PC-9 (cell line): ENCODE results near the gene VTCN1. TPM values are rescaled to one million over a fixed set of nuclear protein-coding genes. Genes with fewer than 3 reads are reported as not detected.

Source experiments
- BruUV-seq: library from RNA; stranded (reverse); fragments of 400-500 nt; replicated peaks from 2 replicates; lab custom pipeline; 2021; lab: Mats Ljungman, UMichigan
- CTCF ChIA-PET: fragments of 300-600 bp; sonication (Branson Sonifier 250); formaldehyde crosslinking; loops from one replicate; lab custom pipeline; 2022; ENCODE audit warnings: antibody characterized with exemption; lab: Charles Lee
- POLR2A ChIA-PET: fragments of 300-600 bp; sonication (Branson Sonifier 250); formaldehyde crosslinking; loops from one replicate; lab custom pipeline; 2022; ENCODE audit warnings: antibody characterized with exemption; ENCODE audit not compliant: unreplicated experiment; lab: Charles Lee
- DNase-seq, 2 experiments: peaks; one replicate each; pipeline versions ENCODE4 v3.0.0 to v3.0.0-alpha.2; 2015 to 2022; ENCODE audit warnings: mixed read lengths in 1 of 2
- H2AFZ ChIP-seq: fragments of 200-600 bp; sonication (generic); 2 replicates; pipeline ENCODE4 v1.8.1; 2017; ENCODE audit warnings: antibody characterized with exemption
- H3F3A ChIP-seq: fragments of 200-600 bp; sonication (generic); 2 replicates; pipeline ENCODE4 v1.8.1; 2017; ENCODE audit warnings: antibody characterized with exemption, mild to moderate bottlenecking, low read depth; ENCODE audit not compliant: insufficient read depth
- H3K27ac ChIP-seq: fragments of 200-600 bp; sonication (generic); 2 replicates; pipeline ENCODE4 v1.6.1; 2016; ENCODE audit warnings: mixed run types
- H3K27me3 ChIP-seq: fragments of 200-600 bp; sonication (generic); 2 replicates; pipeline ENCODE4 v1.6.1; 2016; ENCODE audit warnings: low read depth, mixed run types; ENCODE audit not compliant: insufficient read depth
- H3K36me3 ChIP-seq: fragments of 200-600 bp; sonication (generic); 2 replicates; pipeline ENCODE4 v1.6.1; 2016; ENCODE audit warnings: low read depth, mixed run types
- H3K4me1 ChIP-seq: fragments of 200-600 bp; sonication (generic); replicated peaks from 2 replicates; pipeline ENCODE4 v1.6.1; 2016; ENCODE audit warnings: mixed run types; ENCODE audit not compliant: insufficient read depth
- H3K4me2 ChIP-seq: fragments of 200-600 bp; sonication (generic); 2 replicates; pipeline ENCODE4 v1.6.1; 2017; ENCODE audit warnings: mixed run types
- H3K4me3 ChIP-seq: fragments of 200-600 bp; sonication (generic); 2 replicates; pipeline ENCODE4 v1.6.1; 2016; ENCODE audit warnings: mixed run types
- H3K79me2 ChIP-seq: fragments of 200-600 bp; sonication (generic); 2 replicates; pipeline ENCODE4 v1.6.1; 2017; ENCODE audit warnings: low read depth, mixed run types
- H3K9me2 ChIP-seq: fragments of 200-600 bp; sonication (generic); 2 replicates; pipeline ENCODE4 v1.8.1; 2017; ENCODE audit warnings: mild to moderate bottlenecking; ENCODE audit not compliant: insufficient read depth
- H3K9me3 ChIP-seq: fragments of 200-600 bp; sonication (generic); 2 replicates; pipeline ENCODE4 v1.8.1; 2016; ENCODE audit warnings: low read depth; ENCODE audit not compliant: insufficient read depth
- H4K20me1 ChIP-seq: fragments of 200-600 bp; sonication (generic); 2 replicates; pipeline ENCODE4 v1.8.1; 2017; ENCODE audit not compliant: insufficient read depth
- CTCF ChIP-seq: fragments of 200-600 bp; sonication (generic); conservative IDR thresholded peaks from 2 replicates; pipeline ENCODE4 v1.6.1; 2017; ENCODE audit warnings: mixed run types, antibody characterized with exemption, mild to moderate bottlenecking, moderate library complexity
- EZH2 ChIP-seq: fragments of 200-600 bp; sonication (generic); IDR thresholded peaks from 2 replicates; pipeline ENCODE4 v1.8.0; 2017; ENCODE audit warnings: antibody characterized with exemption, low read depth
- intact Hi-C: fragments of 100-400 bp; cut with micrococcal nuclease; formaldehyde crosslinking; loops from one replicate; pipeline ENCODE4 v1.10.0; 2022; ENCODE audit not compliant: unreplicated experiment
- total RNA-seq: library from RNA; stranded (reverse); gene quantifications from 2 replicates; pipeline ENCODE4 v1.2.3, GENCODE V29; 2021

Gene VTCN1
- total RNA-seq, 1 experiment from 2014 or later: 5.0 TPM

GRCh38 chr1:117098287-117098890 lies 112.3 kb downstream of the VTCN1 start:
- TF ChIP-seq EZH2 (no peak), CTCF (no peak)
- Histone ChIP-seq H3K4me2 (no peak overlapping the region), H3K9me3 (no peaks in the 10 kb centered on the region), H3K9me2 (no peaks in the 10 kb centered on the region), H3F3A (no peaks in the 10 kb centered on the region; the same call in 1 of the 2 replicates), H4K20me1 (no peaks in the 10 kb centered on the region), H3K79me2 (no peaks in the 10 kb centered on the region), H3K27ac (no peak overlapping the region), H3K4me1 (peaks cover 5% of the 10 kb centered on the region; the same call in 1 of the 2 replicates), H3K36me3 (peaks cover 73% of the 10 kb centered on the region), H3K27me3 (no peaks in the 10 kb centered on the region), H3K4me3 (no peak overlapping the region), H2AFZ (no peak overlapping the region)
- POLR2A ChIA-PET: interaction anchor here (0.7 kb wide), 1 partner anchor 169 kb away, joined by 5 read pairs; no protein-coding TSS in a partner anchor
- intact Hi-C loops: no loop called here
- CTCF ChIA-PET: interaction anchor here (0.5 kb wide), 1 partner anchor 29 kb away, joined by 14 read pairs; no protein-coding TSS in a partner anchor
- DNase-seq: no peak
- no TSS peak for BruUV-seq

DNA sequence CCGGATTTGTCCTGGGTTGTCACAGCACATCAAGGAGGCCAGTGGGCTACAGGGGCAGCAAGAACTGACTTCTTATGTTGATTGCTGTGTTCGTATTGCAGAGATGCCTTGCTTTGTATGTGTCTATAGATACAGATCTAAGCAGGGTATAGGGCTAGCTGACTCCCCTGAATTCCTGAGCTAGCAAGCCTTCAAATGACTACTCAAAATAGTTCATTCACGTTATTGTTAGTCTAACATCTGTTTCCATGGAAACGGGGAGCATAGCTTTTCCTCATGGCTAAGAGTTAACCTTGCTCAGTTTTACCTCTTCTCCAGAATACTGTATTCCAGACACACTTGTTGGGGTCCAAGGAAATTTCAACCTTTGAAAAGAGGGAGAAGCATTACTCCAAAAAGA lies 113.3 kb downstream of the VTCN1 start:
- POLR2A ChIA-PET: interaction anchor here (0.7 kb wide), 1 partner anchor 510 kb away, joined by 5 read pairs; no protein-coding TSS in a partner anchor
- no TSS peak for BruUV-seq
- intact Hi-C loops: no loop called here
- CTCF ChIA-PET: no interaction called here
- Histone ChIP-seq H3K4me3 (no peak overlapping the region), H3K27me3 (no peaks in the 10 kb centered on the region), H3K4me1 (peaks cover 12% of the 10 kb centered on the region; the same call in 1 of the 2 replicates), H3K79me2 (no peaks in the 10 kb centered on the region), H3K4me2 (no peak overlapping the region), H2AFZ (no peak overlapping the region), H3F3A (no peaks in the 10 kb centered on the region; the same call in 1 of the 2 replicates), H3K9me2 (no peaks in the 10 kb centered on the region), H3K9me3 (no peaks in the 10 kb centered on the region), H4K20me1 (no peaks in the 10 kb centered on the region), H3K27ac (no peak overlapping the region), H3K36me3 (peaks cover 74% of the 10 kb centered on the region)
- TF ChIP-seq CTCF (no peak), EZH2 (no peak)
- no peak for DNase-seq

DNA sequence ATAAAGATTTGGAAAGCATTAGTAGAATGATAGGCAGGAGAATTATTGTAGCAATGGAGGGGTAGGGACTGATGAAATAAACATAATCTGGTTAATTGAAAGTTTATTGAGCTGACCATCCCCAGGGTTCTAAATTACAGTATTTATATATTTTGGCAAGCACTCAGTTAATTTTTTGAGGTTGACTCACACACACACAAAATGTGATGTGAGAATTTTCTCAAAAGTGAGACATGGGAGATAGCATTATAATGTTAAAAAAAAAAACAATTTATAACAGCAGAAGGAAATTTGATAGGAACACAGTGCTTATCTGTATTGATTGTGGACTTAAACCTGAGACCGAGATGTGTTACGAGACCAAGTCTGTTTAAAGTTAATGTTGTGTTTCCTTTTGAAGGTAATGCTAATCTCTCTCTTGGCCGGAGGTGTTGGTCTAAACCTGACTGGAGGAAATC lies 113.7 kb downstream of the VTCN1 start:
- no peak overlapping the region for H3K27ac ChIP-seq
- no peak overlapping the region for H3K4me3 ChIP-seq
- no peaks in the 10 kb centered on the region for H3K27me3 ChIP-seq
- H3K4me2 ChIP-seq: no peak overlapping the region
- ChIA-PET CTCF (no interaction called here), POLR2A (interaction anchor here (0.7 kb wide), 1 partner anchor 511 kb away, joined by 5 read pairs; no protein-coding TSS in a partner anchor)
- no peaks in the 10 kb centered on the region for H3K79me2 ChIP-seq
- intact Hi-C loops: no loop called here
- BruUV-seq: no TSS peak
- no peak for DNase-seq
- H3F3A ChIP-seq: no peaks in the 10 kb centered on the region; the same call in 1 of the 2 replicates
- no peaks in the 10 kb centered on the region for H4K20me1 ChIP-seq
- no peaks in the 10 kb centered on the region for H3K9me2 ChIP-seq
- peaks cover 75% of the 10 kb centered on the region for H3K36me3 ChIP-seq
- no peak overlapping the region for H2AFZ ChIP-seq
- TF ChIP-seq CTCF (no peak), EZH2 (no peak)
- no peaks in the 10 kb centered on the region for H3K9me3 ChIP-seq
- H3K4me1 ChIP-seq: peaks cover 13% of the 10 kb centered on the region; the same call in 1 of the 2 replicates
